ENCODE data around the gene RMDN2. TPM values are rescaled to one million over a fixed set of nuclear protein-coding genes. Genes with fewer than 3 reads are reported as not detected.
"Not testable (repeated sequence)": the region's sequence is repeated elsewhere in the genome, so short reads cannot be mapped to it uniquely, and the experiment has no call there.

RMDN2 gene
- total and polyA plus RNA-seq, 2 experiments from 2014 or later, result 5.8 to 11.1 TPM

GRCh38 chr2:37934591-37935513, 9.8 kb downstream of the RMDN2 start:
- Histone ChIP-seq H3K9ac (no peak overlapping the region), H3K4me1 (ENCODE audit: insufficient read depth) (peaks cover 15% of the 10 kb centered on the region), H3K9me3 (ENCODE audit: low read depth) (no peaks in the 10 kb centered on the region), H2AFZ (no peak overlapping the region), H3K9me2 (ENCODE audit: insufficient read depth) (no peaks in the 10 kb centered on the region), H3K4me2 (ENCODE audit: unreplicated experiment) (no peak overlapping the region), H3K4me3 (no peak overlapping the region), H3K27ac (no peak overlapping the region), H3K36me3 (ENCODE audit: low read depth) (no peaks in the 10 kb centered on the region), H3K27me3 (replicated peaks; ENCODE audit: insufficient read depth) (no peaks in the 10 kb centered on the region), H3F3A (ENCODE audit: insufficient read depth) (peaks cover 5% of the 10 kb centered on the region), H3K79me2 (ENCODE audit: insufficient read depth) (no peaks in the 10 kb centered on the region), H4K20me1 (ENCODE audit: insufficient read depth) (no peaks in the 10 kb centered on the region)
- DNase-seq, result no peak
- WGBS, 2 experiments (ENCODE audit: low coverage in 1 of 2, low lambda C conversion rate in 2 of 2, missing lambda C conversion rate in 2 of 2), result 72 to 80% methylated on average over 7 of the region's 7 CpGs
- in situ Hi-C loops (cut with MboI), result no loop called here
- TF ChIP-seq EZH2phosphoT487 (IDR thresholded peaks at IDR 0.05; ENCODE audit: insufficient read depth, low read depth), result no peak
- no peak for TF ChIP-seq EZH2 (IDR thresholded peaks at IDR 0.05; ENCODE audit: insufficient read depth, poor library complexity, severe bottlenecking)

GRCh38 chr2:37937568-37937967, 12.5 kb downstream of the RMDN2 start:
- H3F3A ChIP-seq (ENCODE audit: insufficient read depth); H3K4me3 ChIP-seq; H3K27me3 ChIP-seq (replicated peaks; ENCODE audit: insufficient read depth); H3K36me3 ChIP-seq (ENCODE audit: low read depth); H4K20me1 ChIP-seq (ENCODE audit: insufficient read depth); H3K9me2 ChIP-seq (ENCODE audit: insufficient read depth); H3K79me2 ChIP-seq (ENCODE audit: insufficient read depth); H3K27ac ChIP-seq; in situ Hi-C loops (cut with MboI); H3K9me3 ChIP-seq (ENCODE audit: low read depth); DNase-seq; H3K9ac ChIP-seq: not testable (repeated sequence)
- Histone ChIP-seq H3K4me1 (ENCODE audit: insufficient read depth) (peaks cover 15% of the 10 kb centered on the region), H3K4me2 (ENCODE audit: unreplicated experiment) (peak overlapping the region; percentile 23), H2AFZ (0 out of 2 replicates have a peak overlapping the region, but pooled peaks have one; percentile 19)
- 31 to 48% methylated on average over 1 of the region's 1 CpG for WGBS, 2 experiments (ENCODE audit: low coverage in 1 of 2, low lambda C conversion rate in 2 of 2, missing lambda C conversion rate in 2 of 2)

- H3K4me3 ChIP-seq; H3K79me2 ChIP-seq (ENCODE audit: insufficient read depth); in situ Hi-C loops (cut with MboI); H3K27me3 ChIP-seq (replicated peaks; ENCODE audit: insufficient read depth); H4K20me1 ChIP-seq (ENCODE audit: insufficient read depth); H2AFZ ChIP-seq; H3K4me2 ChIP-seq (ENCODE audit: unreplicated experiment); DNase-seq; H3K27ac ChIP-seq; H3K4me1 ChIP-seq (ENCODE audit: insufficient read depth); H3K9me2 ChIP-seq (ENCODE audit: insufficient read depth); H3K9ac ChIP-seq; H3K36me3 ChIP-seq (ENCODE audit: low read depth); H3K9me3 ChIP-seq (ENCODE audit: low read depth); H3F3A ChIP-seq (ENCODE audit: insufficient read depth): not testable (repeated sequence)
- whole genome bisulfite sequencing, 2 experiments (ENCODE audit: low coverage in 1 of 2, low lambda C conversion rate in 2 of 2, missing lambda C conversion rate in 2 of 2), result 96 to 98% methylated on average over 8 of the region's 8 CpGs
These were observed 16.2 kb downstream of the RMDN2 start for GRCh38 chr2:37941267-37941666.

GRCh38 chr2:37944268-37944667, 19.2 kb downstream of the RMDN2 start:
- no peaks in the 10 kb centered on the region for H3K27me3 ChIP-seq (replicated peaks; ENCODE audit: insufficient read depth)
- H3K9ac ChIP-seq, result no peak overlapping the region
- H3K36me3 ChIP-seq (ENCODE audit: low read depth), result no peaks in the 10 kb centered on the region
- H4K20me1 ChIP-seq (ENCODE audit: insufficient read depth), result no peaks in the 10 kb centered on the region
- in situ Hi-C loops (cut with MboI), result no loop called here
- DNase-seq, result no peak
- no peak overlapping the region for H2AFZ ChIP-seq
- peaks cover 4% of the 10 kb centered on the region; the same call in 1 of the 2 replicates for H3K79me2 ChIP-seq (ENCODE audit: insufficient read depth)
- H3K4me2 ChIP-seq (ENCODE audit: unreplicated experiment), result no peak overlapping the region
- H3F3A ChIP-seq (ENCODE audit: insufficient read depth), result no peaks in the 10 kb centered on the region
- TF ChIP-seq EZH2phosphoT487 (IDR thresholded peaks at IDR 0.05; ENCODE audit: insufficient read depth, low read depth) (no peak), EZH2 (IDR thresholded peaks at IDR 0.05; ENCODE audit: insufficient read depth, poor library complexity, severe bottlenecking) (no peak)
- H3K4me1 ChIP-seq (ENCODE audit: insufficient read depth), result no peaks in the 10 kb centered on the region
- H3K9me2 ChIP-seq (ENCODE audit: insufficient read depth), result no peaks in the 10 kb centered on the region
- no peak overlapping the region for H3K27ac ChIP-seq
- no peaks in the 10 kb centered on the region for H3K9me3 ChIP-seq (ENCODE audit: low read depth)
- H3K4me3 ChIP-seq, result no peak overlapping the region
- WGBS, 2 experiments (ENCODE audit: low coverage in 1 of 2, low lambda C conversion rate in 2 of 2, missing lambda C conversion rate in 2 of 2), result 83 to 95% methylated on average over 2 of the region's 2 CpGs
